ENCODE data around the gene CIAPIN1.

CIAPIN1 gene

DNA sequence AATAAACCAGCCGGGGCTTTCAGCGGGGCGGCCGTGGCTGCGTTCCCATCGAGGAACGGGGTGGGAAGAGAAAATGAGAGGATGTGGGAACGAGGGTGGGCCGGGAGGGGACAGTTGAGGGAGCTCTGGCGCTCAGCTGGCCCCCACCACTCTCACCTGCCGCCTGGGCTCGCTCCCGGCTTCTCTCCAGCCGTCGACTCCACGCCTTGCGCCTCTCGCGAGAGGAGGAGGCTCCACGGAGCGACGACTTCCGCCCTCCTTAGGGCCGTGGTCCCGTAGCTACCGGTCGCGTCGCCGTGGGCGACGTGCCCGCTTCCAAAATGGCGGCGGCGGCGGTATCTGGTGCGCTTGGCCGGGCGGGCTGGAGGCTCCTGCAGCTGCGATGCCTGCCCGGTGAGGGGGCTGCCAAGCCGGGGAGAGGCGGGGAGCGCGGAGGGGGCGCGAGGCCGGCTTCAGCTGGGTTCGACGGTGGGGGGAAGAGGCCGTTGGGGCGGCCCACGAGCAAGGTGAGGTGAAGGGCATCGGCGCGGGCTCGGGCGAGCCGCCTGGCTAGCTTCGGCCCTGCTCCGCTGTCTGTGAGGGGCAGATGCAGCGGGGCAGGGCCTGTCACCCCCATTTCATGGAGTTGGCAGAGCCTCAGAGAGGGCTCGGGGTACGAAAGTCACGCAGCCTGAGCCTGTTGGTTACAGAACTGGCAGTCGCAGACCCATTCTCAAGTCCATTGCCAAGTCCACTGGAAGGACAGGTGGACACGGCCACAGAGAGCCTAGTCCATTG is at the start of gene CIAPIN1, which contains the start of gene COQ9:
Gene CIAPIN1, minus strand, starts transcription at position 200 of the 777 bp plus-strand sequence. CDS start 6,457 bp downstream, outside the sequence.
Gene COQ9, plus strand, starts transcription at position 294 of the 777 bp plus-strand sequence. Its CDS starts 27 bp downstream, at position 321.
- peak within 1 kb of the TSS; percentile 81 to 95 for H3K9ac ChIP-seq (ENCODE audit: low read depth in 1 of 2, low read length in 2 of 2)
- peak within 1 kb of the TSS; percentile 86 to 89 for H3K27ac ChIP-seq (ENCODE audit: low read depth in 2 of 2, low read length in 2 of 2)
- H3K36me3 ChIP-seq (ENCODE audit: control insufficient read depth in 2 of 2, insufficient read depth in 2 of 2, low read length in 2 of 2): peaks cover 12 to 16% of the 10 kb centered on the region in 2 donors
- H3K9me3 ChIP-seq (ENCODE audit: control insufficient read depth in 2 of 2, low read length in 2 of 2): no peaks in the 10 kb centered on the region
- no peaks in the 10 kb centered on the region for H3K27me3 ChIP-seq (ENCODE audit: control insufficient read depth in 2 of 2, insufficient read depth in 2 of 2, low read length in 2 of 2)
- peaks cover 11 to 14% of the 10 kb centered on the region in 2 donors for H3K4me1 ChIP-seq (ENCODE audit: control insufficient read depth in 2 of 2, insufficient read depth in 2 of 2, low read length in 2 of 2)
- H3K4me3 ChIP-seq (ENCODE audit: low read length in 2 of 2): peak within 1 kb of the TSS; percentile 67 to 99

- H3K4me3 ChIP-seq (ENCODE audit: low read length in 2 of 2): no peak overlapping the region
- H3K9me3 ChIP-seq (ENCODE audit: control insufficient read depth in 2 of 2, low read length in 2 of 2): no peaks in the 10 kb centered on the region
- H3K27me3 ChIP-seq (ENCODE audit: control insufficient read depth in 2 of 2, insufficient read depth in 2 of 2, low read length in 2 of 2): no peaks in the 10 kb centered on the region
- no peak overlapping the region for H3K9ac ChIP-seq (ENCODE audit: low read depth in 1 of 2, low read length in 2 of 2)
- H3K36me3 ChIP-seq (ENCODE audit: control insufficient read depth in 2 of 2, insufficient read depth in 2 of 2, low read length in 2 of 2): no peaks in the 10 kb centered on the region
- H3K27ac ChIP-seq (ENCODE audit: low read depth in 2 of 2, low read length in 2 of 2): no peak overlapping the region
- no peaks in the 10 kb centered on the region for H3K4me1 ChIP-seq (ENCODE audit: control insufficient read depth in 2 of 2, insufficient read depth in 2 of 2, low read length in 2 of 2)
Observed at GRCh38 chr16:57493767-57494166, 46.6 kb upstream of the CIAPIN1 start.

DNA sequence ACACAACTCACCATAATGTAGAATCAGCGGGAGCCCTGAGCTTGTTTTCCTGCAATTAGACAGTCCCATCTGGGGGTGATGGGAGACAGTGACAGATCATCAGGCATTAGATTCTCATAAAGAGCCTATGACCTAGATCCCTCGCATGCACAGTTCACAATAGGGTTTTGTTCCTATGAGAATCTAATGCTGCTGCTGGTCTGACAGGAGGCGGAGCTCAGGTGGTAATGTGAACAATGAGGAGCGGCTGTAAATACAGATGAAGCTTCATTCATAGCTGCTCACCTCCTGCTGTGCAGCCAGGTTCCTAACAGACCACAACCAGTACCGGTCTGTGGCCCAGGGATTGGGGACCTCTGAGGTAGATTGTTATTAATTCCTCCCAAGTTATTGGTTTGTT is 42.0 kb upstream of the CIAPIN1 start:
- Histone ChIP-seq H3K9me3 (ENCODE audit: control insufficient read depth in 2 of 2, low read length in 2 of 2) (no peaks in the 10 kb centered on the region), H3K27me3 (ENCODE audit: control insufficient read depth in 2 of 2, insufficient read depth in 2 of 2, low read length in 2 of 2) (no peaks in the 10 kb centered on the region), H3K4me3 (ENCODE audit: low read length in 2 of 2) (no peak overlapping the region), H3K4me1 (ENCODE audit: control insufficient read depth in 2 of 2, insufficient read depth in 2 of 2, low read length in 2 of 2) (peaks cover 12 to 21% of the 10 kb centered on the region in 2 donors), H3K36me3 (ENCODE audit: control insufficient read depth in 2 of 2, insufficient read depth in 2 of 2, low read length in 2 of 2) (no peaks in the 10 kb centered on the region), H3K9ac (ENCODE audit: low read depth in 1 of 2, low read length in 2 of 2) (no peak overlapping the region), H3K27ac (ENCODE audit: low read depth in 2 of 2, low read length in 2 of 2) (no peak overlapping the region)

GRCh38 chr16:57486858-57487834 is 40.0 kb upstream of the CIAPIN1 start:
- H3K4me1 ChIP-seq (ENCODE audit: control insufficient read depth in 2 of 2, insufficient read depth in 2 of 2, low read length in 2 of 2): peaks cover 13 to 21% of the 10 kb centered on the region in 2 donors
- peak overlapping the region in 1 of 2 donors; percentile 36 for H3K9ac ChIP-seq (ENCODE audit: low read depth in 1 of 2, low read length in 2 of 2)
- H3K27ac ChIP-seq (ENCODE audit: low read depth in 2 of 2, low read length in 2 of 2): no peak overlapping the region
- no peaks in the 10 kb centered on the region for H3K27me3 ChIP-seq (ENCODE audit: control insufficient read depth in 2 of 2, insufficient read depth in 2 of 2, low read length in 2 of 2)
- no peaks in the 10 kb centered on the region for H3K9me3 ChIP-seq (ENCODE audit: control insufficient read depth in 2 of 2, low read length in 2 of 2)
- peak overlapping the region; percentile 55 to 61 for H3K4me3 ChIP-seq (ENCODE audit: low read length in 2 of 2)
- no peaks in the 10 kb centered on the region for H3K36me3 ChIP-seq (ENCODE audit: control insufficient read depth in 2 of 2, insufficient read depth in 2 of 2, low read length in 2 of 2)

DNA sequence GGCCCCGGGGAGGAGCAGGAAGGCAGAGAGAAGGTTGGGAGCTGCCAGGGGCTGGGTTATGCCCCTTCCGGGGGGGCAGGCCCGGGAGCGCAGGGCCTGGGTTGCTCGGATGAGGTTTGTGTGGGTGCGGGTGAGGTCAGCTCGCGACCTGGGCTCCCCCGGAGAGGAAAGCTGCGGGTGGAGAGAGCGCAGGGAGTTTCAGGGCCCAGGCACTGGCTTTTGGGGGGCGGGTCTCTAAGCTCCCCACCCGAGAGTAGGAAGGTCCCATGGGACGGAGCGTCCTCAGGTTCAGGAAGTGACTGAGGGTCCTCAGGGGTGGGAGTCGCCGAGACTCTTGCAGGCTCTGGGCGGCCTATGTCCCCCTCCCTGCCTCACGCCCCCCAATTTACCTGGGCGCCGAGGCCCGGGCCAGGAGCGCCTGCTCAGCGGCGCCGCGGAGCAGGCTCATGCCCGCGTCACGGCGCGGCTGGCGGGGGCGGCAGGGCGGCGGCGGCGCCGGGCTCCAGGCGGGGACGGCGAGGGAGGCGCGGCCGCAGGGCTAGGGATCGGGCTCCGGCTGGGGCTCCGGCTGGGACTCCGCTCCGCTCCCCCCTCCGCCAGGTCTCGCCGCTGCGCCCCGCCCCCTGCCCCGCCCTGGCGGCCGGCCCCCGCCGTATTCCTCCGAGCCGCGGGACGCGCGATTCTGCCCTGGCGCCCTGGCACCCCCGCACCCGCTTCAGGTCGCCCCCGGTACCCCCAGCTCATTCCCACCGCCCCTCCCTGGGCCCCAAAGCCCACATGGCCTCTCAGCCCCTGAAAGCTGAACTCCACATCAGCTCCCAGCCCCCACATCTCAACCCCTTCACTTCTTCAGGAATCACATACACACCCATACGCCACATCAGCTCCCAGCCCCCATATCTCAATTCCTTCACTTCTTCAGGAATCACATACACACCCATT is 39.0 kb upstream of the CIAPIN1 start, which contains the start of gene DOK4:
Gene DOK4, minus strand, starts transcription at position 578 of the 942 bp plus-strand sequence. CDS start 6,986 bp downstream, outside the sequence.
- no peaks in the 10 kb centered on the region for H3K27me3 ChIP-seq (ENCODE audit: control insufficient read depth in 2 of 2, insufficient read depth in 2 of 2, low read length in 2 of 2)
- no peaks in the 10 kb centered on the region for H3K9me3 ChIP-seq (ENCODE audit: control insufficient read depth in 2 of 2, low read length in 2 of 2)
- peak within 1 kb of the TSS; percentile 66 to 85 for H3K4me3 ChIP-seq (ENCODE audit: low read length in 2 of 2)
- peak within 1 kb of the TSS; percentile 77 to 84 for H3K27ac ChIP-seq (ENCODE audit: low read depth in 2 of 2, low read length in 2 of 2)
- H3K4me1 ChIP-seq (ENCODE audit: control insufficient read depth in 2 of 2, insufficient read depth in 2 of 2, low read length in 2 of 2): peaks cover 13 to 21% of the 10 kb centered on the region in 2 donors
- peak within 1 kb of the TSS; percentile 77 to 84 for H3K9ac ChIP-seq (ENCODE audit: low read depth in 1 of 2, low read length in 2 of 2)
- no peaks in the 10 kb centered on the region for H3K36me3 ChIP-seq (ENCODE audit: control insufficient read depth in 2 of 2, insufficient read depth in 2 of 2, low read length in 2 of 2)

DNA sequence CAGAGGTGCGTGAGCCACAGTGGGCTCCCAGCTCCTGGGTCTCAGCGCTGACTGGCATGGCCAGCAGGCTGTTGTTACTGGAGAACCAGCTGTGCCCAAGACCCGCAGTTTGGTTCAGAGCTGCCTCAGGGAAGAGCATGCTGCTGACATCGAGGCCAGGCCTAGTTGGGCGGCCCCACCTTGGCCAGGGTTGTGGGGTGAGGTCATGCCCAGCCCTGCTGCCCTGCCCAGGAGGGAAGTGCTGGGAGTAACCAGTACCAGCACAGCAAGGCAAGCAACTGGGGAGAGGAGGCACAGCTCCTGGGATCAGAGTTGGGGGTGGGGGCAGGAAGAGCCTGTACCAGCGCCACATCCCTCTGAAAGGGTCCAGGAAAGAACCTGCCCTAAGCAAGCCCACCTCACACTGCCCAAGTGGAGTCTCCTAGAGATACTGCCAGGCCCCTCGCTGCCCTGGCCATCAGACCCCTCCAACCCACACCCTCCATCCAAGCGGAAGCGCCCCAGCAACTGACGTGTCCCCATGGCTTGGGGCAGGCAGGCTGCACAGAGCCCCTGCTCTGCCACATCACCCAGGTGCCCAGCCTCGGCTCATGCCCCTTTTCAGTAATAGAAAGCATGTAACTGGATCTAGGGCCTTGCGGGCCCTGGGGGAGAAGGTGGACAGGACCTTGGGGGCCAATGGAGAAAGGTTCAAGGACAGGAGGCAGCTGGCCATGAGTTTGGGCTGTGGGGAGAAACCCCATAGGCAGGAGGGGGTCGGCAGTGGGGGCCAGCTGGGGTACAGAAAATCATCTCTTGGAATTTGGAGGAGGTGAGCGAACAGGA is 38.1 kb upstream of the CIAPIN1 start:
- Histone ChIP-seq H3K4me1 (ENCODE audit: control insufficient read depth in 2 of 2, insufficient read depth in 2 of 2, low read length in 2 of 2) (peaks cover 20 to 28% of the 10 kb centered on the region in 2 donors), H3K27ac (ENCODE audit: low read depth in 2 of 2, low read length in 2 of 2) (peak overlapping the region; percentile 77 to 84), H3K4me3 (ENCODE audit: low read length in 2 of 2) (peak overlapping the region; percentile 66 to 85), H3K27me3 (ENCODE audit: control insufficient read depth in 2 of 2, insufficient read depth in 2 of 2, low read length in 2 of 2) (no peaks in the 10 kb centered on the region), H3K9ac (ENCODE audit: low read depth in 1 of 2, low read length in 2 of 2) (peak overlapping the region; percentile 77 to 84), H3K36me3 (ENCODE audit: control insufficient read depth in 2 of 2, insufficient read depth in 2 of 2, low read length in 2 of 2) (no peaks in the 10 kb centered on the region), H3K9me3 (ENCODE audit: control insufficient read depth in 2 of 2, low read length in 2 of 2) (no peaks in the 10 kb centered on the region)

DNA sequence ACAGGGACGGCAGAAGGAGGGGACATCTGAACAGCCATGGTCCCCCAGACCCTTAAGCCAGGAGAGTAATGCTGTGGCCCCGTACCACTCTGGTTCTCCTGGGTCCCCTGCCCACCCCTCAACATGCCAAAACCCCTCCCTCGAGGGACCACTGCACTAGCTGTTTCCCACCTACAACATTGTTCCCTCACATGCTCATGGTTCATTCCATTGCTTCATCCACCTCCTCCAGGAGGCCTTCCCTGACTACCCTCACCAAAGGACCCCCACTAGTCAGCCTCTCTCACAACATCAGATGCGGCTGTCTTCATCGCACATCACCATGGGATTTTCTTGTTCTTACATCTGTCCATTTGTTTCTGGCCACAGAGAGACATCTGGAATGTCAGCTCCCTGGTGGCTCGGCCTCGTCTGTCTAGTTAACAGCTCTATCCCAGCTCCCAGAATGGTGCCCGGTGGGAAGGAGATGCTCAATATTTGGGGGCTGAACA is 37.4 kb upstream of the CIAPIN1 start:
- Histone ChIP-seq H3K27me3 (ENCODE audit: control insufficient read depth in 2 of 2, insufficient read depth in 2 of 2, low read length in 2 of 2) (no peaks in the 10 kb centered on the region), H3K9ac (ENCODE audit: low read depth in 1 of 2, low read length in 2 of 2) (peak overlapping the region in 1 of 2 donors; percentile 77), H3K27ac (ENCODE audit: low read depth in 2 of 2, low read length in 2 of 2) (peak overlapping the region in 1 of 2 donors; percentile 84), H3K36me3 (ENCODE audit: control insufficient read depth in 2 of 2, insufficient read depth in 2 of 2, low read length in 2 of 2) (no peaks in the 10 kb centered on the region), H3K9me3 (ENCODE audit: control insufficient read depth in 2 of 2, low read length in 2 of 2) (no peaks in the 10 kb centered on the region), H3K4me1 (ENCODE audit: control insufficient read depth in 2 of 2, insufficient read depth in 2 of 2, low read length in 2 of 2) (peaks cover 24 to 33% of the 10 kb centered on the region in 2 donors), H3K4me3 (ENCODE audit: low read length in 2 of 2) (peak overlapping the region in 1 of 2 donors; percentile 85)

DNA sequence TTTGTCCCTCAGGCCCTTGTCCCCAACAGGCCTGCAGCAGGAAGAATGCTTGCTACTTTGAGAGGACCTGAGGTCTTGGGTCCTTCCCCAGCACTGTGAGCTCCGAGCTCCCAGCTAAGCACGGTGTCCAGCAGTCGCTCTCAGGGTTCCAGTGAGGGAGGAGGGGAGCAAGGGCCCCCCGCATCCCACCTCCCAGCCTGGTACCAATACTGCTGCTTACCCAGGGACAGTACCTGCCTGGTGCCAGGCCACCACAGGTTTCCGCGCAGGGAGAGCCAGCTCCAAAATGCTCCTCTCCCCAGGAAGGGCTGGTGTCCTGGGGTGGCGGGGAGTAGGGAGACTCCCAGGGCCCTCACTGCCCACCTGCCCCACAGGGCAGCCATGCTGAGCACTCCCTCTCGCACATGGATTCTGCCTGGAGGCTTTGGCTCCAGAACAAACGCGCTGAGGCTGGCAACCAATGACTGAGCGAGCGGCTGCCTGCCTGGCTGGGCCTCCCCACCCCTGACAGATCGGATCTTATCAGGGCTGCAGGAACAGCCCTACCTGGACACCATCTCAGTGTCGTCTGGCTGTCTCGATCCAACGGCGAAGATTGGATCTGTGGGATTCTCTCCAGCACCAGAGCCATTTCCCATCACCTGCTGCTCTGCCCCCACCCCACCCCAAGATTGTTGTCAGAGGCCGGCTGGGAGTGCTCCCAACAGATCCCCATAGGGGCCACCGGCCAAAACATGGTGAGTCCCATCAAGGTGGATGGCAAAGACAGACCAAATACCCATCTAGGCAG is 36.7 kb upstream of the CIAPIN1 start:
- Histone ChIP-seq H3K9me3 (ENCODE audit: control insufficient read depth in 2 of 2, low read length in 2 of 2) (no peaks in the 10 kb centered on the region), H3K27me3 (ENCODE audit: control insufficient read depth in 2 of 2, insufficient read depth in 2 of 2, low read length in 2 of 2) (no peaks in the 10 kb centered on the region), H3K4me3 (ENCODE audit: low read length in 2 of 2) (no peak overlapping the region), H3K36me3 (ENCODE audit: control insufficient read depth in 2 of 2, insufficient read depth in 2 of 2, low read length in 2 of 2) (no peaks in the 10 kb centered on the region), H3K4me1 (ENCODE audit: control insufficient read depth in 2 of 2, insufficient read depth in 2 of 2, low read length in 2 of 2) (peaks cover 27 to 39% of the 10 kb centered on the region in 2 donors), H3K27ac (ENCODE audit: low read depth in 2 of 2, low read length in 2 of 2) (no peak overlapping the region), H3K9ac (ENCODE audit: low read depth in 1 of 2, low read length in 2 of 2) (no peak overlapping the region)

Measured in mucosa of rectum (tissue), 2 donors.